ENCODE measurements around the gene MRPL23.

Gene MRPL23

DNA sequence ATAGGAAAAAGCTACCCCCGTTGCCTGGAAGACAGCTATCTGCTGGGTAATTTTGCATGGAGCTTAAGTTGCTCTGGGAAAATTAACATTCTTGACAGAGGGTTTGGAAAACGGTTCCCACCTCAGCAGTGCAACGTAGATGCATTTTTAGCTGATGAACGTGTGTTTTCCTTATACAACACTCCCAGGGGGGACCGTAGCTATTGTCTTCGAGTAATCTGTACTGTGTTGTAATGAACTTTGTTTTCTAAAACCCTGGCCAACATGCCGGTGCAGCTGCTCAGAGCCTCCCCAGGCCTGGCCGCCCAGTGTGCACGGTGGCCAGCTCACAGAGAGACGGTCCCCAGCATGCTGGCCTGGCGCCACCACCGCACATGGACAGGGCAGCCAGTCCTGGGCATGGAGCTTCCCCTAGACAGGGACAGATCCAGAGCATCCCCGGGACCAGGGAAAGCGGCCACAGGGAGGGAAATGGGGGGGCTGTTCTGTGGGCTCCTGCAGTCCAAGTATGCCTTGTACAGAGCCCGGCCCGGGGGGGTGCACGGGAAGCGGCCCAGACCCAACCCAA lies 25.5 kb upstream of the MRPL23 start:
- DNase-seq (ENCODE audit: low spot score), result peak; percentile 29
- no peak for TF ChIP-seq CTCF (IDR thresholded peaks at IDR 0.05; ENCODE audit: extremely low read depth, insufficient read depth, missing control alignments)
- in situ Hi-C loops (cut with MboI; ENCODE audit: low pct_unique_long_range_greater_than_20kb, low sequenced_read_pairs, unreplicated experiment), result no loop called here

- DNase-seq (ENCODE audit: low spot score), result peak; percentile 9
- in situ Hi-C loops (cut with MboI; ENCODE audit: low pct_unique_long_range_greater_than_20kb, low sequenced_read_pairs, unreplicated experiment), result no loop called here
- no peak for TF ChIP-seq CTCF (IDR thresholded peaks at IDR 0.05; ENCODE audit: extremely low read depth, insufficient read depth, missing control alignments)
These were observed 24.6 kb upstream of the MRPL23 start for GRCh38 chr11:1922481-1923081.

DNA sequence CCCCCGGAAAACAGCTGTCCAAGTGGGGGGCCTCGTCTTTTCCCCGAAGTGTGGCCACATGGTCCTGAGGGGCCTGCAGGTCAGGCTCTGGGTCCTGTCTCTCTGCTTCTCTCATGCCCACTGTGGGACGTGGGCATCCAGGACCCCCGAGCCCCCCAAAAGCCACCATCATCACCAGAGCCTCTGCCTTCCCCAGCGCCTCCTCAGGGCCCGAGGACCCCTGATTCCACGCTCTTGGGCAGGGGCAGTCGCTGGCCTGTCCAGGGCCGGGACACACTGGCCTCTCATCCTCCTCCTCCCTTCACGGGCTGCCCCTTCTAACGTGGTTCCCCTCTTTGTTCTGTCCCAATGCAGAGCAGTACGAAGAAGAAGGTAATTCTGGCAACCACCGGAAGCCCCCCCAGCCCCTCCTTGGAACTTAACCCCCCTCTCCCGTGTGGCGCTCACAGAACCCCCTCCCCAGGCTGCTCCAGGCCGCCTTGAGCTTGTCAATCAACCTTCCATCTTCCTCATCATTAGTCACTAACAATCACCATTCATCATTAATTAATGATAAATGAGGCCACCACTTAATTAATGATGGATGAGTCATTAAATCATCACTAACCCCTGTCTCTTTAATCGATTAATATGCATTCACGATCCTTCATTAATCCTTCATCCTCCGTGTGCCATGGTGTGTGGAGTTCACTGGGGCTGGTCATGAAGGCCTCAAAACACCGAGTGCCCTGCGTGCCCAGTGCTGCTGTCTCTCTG lies 23.8 kb upstream of the MRPL23 start:
- peak; percentile 10 for DNase-seq (ENCODE audit: low spot score)
- no peak for TF ChIP-seq CTCF (IDR thresholded peaks at IDR 0.05; ENCODE audit: extremely low read depth, insufficient read depth, missing control alignments)
- in situ Hi-C loops (cut with MboI; ENCODE audit: low pct_unique_long_range_greater_than_20kb, low sequenced_read_pairs, unreplicated experiment), result no loop called here

- in situ Hi-C loops (cut with MboI; ENCODE audit: low pct_unique_long_range_greater_than_20kb, low sequenced_read_pairs, unreplicated experiment), result no loop called here
- TF ChIP-seq CTCF (IDR thresholded peaks at IDR 0.05; ENCODE audit: extremely low read depth, insufficient read depth, missing control alignments), result no peak
- DNase-seq (ENCODE audit: low spot score), result peak; percentile 9
These were observed 23.0 kb upstream of the MRPL23 start for GRCh38 chr11:1924181-1924580.

GRCh38 chr11:1924646-1925372 lies 22.3 kb upstream of the MRPL23 start:
- TF ChIP-seq CTCF (IDR thresholded peaks at IDR 0.05; ENCODE audit: extremely low read depth, insufficient read depth, missing control alignments), result no peak
- in situ Hi-C loops (cut with MboI; ENCODE audit: low pct_unique_long_range_greater_than_20kb, low sequenced_read_pairs, unreplicated experiment), result no loop called here
- DNase-seq (ENCODE audit: low spot score), result peak; percentile 21

GRCh38 chr11:1925373-1926155 lies 21.6 kb upstream of the MRPL23 start:
- DNase-seq (ENCODE audit: low spot score), result peak; percentile 13
- in situ Hi-C loops (cut with MboI; ENCODE audit: low pct_unique_long_range_greater_than_20kb, low sequenced_read_pairs, unreplicated experiment), result no loop called here

More at GRCh38 chr11:1925373-1926155, 21.6 kb upstream of the MRPL23 start:
- no peak for TF ChIP-seq CTCF (IDR thresholded peaks at IDR 0.05; ENCODE audit: extremely low read depth, insufficient read depth, missing control alignments)
